ENCODE data around the gene MACROH2A1.

The MACROH2A1 gene

DNA sequence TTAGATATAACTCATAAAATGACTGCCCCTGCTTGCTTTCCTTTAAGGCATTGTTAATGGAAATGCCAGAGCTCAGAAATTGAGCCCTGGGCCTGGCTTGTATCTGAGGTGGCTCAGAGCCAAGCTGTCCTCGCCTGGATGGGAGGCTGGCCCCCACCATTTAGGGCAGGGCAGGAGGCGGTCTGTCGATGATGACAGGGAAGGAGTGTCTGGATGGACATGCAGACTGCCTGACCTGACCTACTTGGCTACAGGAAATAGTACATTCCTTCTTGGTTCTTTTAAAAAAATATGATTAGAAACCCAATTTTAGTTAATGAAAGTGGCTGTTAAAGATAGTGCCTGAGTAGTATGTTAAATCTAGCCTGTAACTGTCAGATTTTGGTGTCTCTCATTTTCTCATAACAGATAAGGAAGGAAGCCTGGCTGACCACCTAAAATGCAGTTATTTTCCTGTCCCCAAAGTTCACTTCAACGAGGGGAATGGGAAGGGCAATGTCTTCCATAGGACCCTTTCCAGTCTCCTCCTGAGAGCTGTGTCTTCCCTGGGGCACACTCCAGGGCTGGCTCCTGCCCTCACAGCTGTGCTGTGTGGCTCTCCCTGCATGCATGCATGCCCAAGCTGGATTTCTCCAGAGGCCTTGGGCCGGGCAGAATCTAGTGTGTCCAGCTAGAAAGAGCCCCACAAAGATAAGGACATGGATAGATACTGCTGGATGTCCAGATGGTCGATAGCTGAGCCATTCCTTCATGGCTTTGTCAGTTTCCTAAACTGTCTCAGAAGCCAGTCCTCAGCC lies 42.3 kb downstream of the MACROH2A1 start:
- DNase-seq (ENCODE audit: low read depth, low spot score), result no peak

DNA sequence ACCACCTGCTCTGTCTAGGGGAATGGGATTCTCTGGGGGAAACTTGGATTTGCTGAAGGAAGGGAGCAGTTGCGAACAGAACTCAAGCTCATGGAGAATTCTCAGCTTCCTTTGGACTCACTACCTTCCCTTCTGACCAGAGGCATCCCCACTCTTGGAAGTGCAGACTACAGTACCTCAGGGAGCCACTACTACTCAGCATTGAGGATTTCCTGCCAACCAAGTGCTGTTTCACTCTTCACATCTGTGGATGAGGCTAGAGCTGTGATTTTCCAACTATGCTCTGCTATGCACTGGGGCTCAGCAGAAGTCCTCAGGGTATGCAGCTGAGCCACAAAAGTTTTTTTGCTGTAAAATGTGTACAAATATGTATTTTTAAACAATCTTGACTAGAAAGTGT lies 43.9 kb downstream of the MACROH2A1 start:
- no peak for DNase-seq (ENCODE audit: low read depth, low spot score)

DNA sequence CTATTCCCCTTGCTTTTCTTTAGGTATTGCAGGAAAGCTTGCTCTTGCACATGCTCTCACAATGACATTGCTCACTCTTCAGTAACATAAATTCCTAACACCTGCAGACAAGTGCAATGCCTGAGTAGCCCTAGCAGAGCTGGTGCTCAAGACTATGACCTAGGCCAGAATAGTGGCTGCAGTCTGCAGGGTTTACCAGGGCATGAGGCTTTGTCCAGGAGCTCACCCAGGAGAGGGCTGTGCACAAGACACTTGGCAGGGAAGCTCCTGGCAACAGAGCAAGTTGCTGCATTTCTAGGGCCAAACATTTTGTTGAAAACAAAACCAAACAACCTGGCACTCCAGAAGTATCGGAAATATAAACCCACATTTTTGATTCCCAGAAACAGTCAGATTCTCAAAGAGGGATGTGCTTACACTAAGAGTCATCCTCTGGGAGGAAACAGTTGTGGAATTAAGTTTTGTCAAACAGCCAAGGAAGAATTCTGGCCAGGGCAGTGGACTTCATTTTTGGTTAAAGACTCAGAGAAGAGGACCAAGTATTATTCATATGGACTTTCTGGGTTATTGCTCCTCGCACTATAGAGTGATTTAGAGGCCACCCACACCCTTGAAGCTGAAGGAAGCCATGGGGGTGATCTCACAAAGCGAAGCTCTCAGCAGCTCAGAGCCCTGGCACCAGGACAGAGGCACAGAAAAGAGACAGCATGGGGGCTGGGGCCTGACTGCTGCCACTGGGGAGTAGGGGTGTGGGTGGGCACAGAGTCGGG lies 44.9 kb downstream of the MACROH2A1 start:
- DNase-seq (ENCODE audit: low read depth, low spot score), result no peak

DNA sequence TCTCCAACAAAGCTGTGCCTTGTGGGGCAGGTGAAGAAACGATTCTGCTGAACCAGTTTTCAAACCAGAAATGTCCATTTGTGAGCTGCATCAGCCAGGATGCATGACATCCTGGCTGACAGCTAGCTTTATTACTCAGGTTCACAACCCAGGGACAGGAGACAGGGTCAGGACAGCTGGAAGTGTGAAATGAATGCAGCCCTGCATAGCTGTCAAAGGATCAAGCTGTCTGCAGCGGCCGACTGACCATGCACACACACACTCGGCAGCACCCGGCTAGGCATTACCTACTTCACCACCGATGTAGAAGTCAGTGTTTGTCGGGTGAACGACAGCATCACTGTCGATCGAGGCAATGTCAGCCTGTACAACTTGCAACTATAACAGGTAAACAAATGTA lies 48.5 kb downstream of the MACROH2A1 start:
- no peak for DNase-seq (ENCODE audit: low read depth, low spot score)

DNA sequence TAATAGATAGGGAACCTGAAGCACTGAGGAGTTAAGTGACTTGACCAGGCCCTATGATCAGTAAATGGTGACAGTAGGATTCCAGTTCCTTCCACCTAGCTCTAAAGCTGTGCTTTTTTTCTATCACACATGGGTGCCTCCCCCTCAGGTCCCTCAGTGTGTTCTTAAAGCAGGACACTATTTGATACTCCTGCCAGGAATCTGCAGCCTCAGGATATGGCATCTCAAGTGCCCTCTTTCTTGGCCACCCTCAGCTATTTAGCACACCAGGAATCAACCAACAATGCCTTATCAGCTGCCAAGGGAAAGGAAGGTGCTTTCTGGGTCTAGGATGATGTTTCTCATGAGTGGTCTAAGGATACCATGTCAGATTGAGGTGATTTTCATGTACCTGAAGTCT lies 49.1 kb downstream of the MACROH2A1 start:
- DNase-seq (ENCODE audit: low read depth, low spot score), result no peak

DNA sequence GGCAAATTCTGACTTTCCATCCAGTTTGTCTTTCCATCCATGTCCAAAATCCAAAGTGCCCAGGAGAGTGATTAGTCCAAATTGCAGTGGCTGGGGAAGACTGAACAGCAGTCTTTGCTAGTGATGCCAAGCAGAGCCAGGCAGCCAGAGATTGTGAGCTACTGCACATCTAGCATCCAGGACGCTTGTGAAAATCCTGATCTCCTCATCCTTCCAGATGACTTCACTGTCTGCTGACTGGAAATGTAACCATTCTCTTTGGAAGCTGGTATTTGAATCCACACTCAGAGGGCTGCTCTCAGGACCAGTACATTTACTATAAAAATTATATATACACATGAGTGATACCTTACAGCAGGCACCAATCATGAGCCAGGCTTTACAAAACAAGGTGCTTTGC lies 49.6 kb downstream of the MACROH2A1 start:
- no peak for DNase-seq (ENCODE audit: low read depth, low spot score)

DNA sequence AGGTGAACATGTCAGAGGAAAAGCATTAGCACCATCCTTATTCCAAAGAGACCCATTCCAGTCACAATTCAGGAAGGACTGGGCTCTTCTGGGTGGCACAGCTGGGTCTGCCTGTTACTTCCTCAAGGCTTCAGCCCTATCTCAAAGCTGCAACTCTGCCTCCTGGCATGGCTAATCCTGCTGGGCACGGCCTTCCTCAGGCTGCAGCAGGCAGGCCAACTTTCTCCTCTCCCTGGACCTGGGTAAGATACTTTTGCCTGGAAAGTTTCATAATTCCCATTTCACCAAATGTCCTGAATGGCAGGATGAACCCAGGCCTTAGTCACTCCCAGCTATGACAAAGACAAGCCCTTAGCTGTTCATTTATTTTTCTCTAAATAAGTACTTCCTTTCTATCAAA lies 50.1 kb downstream of the MACROH2A1 start:
- DNase-seq (ENCODE audit: low read depth, low spot score), result no peak

DNA sequence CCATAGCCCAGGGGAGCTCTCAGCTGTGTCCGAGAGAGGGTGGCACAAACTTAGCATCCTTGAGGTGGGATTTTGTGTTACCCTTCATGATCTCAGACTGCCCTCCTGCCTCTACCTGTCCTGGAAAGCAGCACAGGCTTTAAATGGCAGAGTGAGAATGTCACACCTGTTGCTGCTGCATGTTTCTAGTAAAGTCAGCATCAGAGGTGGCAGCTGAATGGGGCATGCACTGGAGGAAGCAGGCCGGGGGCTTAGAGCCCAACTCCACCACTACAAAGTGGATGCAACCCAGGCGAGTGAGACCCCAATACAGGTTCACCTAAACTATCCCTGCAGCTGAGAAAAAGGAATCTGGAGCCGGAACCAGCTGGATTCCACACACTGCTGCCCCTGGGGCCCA lies 51.6 kb downstream of the MACROH2A1 start:
- DNase-seq (ENCODE audit: low read depth, low spot score), result no peak

DNA sequence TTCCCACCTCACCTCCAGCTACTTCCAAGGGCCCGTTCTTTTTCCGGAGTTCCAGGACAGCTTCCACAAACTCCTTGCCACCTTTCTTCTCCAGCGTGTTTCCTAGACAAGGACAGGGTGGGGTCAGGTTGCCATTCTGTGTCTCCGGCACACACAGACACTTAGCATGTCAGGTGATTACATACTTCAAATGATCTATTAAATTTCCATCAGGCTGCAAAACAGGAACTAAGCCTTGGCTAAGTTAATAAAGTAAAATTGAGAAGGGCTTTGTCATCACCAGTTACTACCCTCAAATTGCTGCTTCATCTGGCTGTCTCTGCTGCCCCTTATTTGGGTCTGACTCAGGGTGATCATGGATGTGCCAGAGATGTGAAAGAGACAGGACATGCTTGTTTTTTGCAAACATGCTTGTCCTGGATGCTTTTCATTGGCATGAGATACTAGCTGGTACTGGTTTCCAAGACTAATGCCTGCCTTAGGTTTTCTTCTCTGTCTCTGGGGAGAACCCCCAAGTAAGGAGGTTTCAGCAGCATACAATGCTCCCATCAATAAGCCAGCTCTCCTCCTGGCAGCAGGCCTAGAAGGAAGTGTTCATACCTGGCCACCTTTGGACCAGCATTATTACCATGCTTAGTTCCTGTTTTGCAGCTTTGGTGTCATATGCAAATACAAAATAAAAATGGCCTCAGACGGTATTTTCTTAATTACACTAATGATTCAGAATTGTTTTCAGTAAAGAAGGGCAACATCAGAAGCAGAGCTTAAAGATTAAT lies 52.9 kb downstream of the MACROH2A1 start:
- no peak for DNase-seq (ENCODE audit: low read depth, low spot score)

DNA sequence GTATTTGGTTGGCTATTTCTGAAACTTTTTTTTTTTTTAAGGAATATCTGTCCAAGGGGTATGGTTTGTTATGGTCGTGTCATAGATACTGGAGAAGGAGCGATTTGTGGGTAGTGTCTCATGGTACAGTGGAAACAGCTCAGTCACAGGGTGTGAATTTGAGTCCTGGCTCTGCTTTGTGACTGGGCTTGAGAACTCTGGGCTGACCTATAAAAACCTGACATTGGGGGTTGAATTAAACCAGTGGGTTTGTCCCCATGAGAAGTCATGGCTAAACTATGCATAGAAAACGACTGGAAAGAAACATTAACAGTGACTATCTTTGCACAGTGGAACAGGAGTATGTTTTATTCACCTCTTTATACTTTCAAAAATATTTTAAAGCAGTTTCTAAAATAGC lies 54.7 kb downstream of the MACROH2A1 start:
- no peak for DNase-seq (ENCODE audit: low read depth, low spot score)

DNA sequence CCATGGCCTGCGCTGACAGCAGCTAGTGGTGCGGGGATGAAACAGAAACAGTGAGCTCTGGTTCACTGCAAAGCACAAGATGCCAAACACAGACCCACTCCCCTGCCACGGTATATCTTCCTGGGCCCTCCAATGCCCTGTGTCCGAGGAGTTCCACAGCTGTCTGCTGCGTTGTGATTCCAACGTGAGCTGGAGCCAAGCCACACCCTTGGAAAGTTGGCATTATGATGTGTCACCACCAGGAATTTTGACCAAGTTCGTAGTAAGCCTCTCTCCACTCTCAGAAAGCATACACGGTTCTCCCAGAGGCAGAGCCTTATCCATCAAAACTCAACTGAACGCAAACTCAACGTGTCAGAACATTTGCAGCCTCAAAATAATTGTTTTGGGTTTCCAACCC lies 55.6 kb downstream of the MACROH2A1 start:
- no peak for DNase-seq (ENCODE audit: low read depth, low spot score)

DNA sequence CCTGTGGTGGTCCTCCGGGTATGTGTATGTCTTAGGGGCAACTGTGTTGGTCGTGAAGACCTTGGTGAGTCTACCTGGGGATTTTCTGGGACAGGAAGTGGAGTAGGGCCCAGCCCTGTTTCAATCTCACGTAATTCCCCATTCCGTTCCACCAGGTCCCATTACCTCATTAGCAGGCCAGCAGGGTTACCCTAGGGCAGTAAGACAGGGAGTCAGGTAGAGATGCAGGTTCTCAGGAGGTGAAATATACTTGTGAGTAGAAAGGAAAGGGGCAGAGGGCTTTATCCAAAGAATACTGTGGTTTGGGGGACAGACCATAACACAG lies 56.5 kb downstream of the MACROH2A1 start:
- DNase-seq (ENCODE audit: low read depth, low spot score), result no peak

DNA sequence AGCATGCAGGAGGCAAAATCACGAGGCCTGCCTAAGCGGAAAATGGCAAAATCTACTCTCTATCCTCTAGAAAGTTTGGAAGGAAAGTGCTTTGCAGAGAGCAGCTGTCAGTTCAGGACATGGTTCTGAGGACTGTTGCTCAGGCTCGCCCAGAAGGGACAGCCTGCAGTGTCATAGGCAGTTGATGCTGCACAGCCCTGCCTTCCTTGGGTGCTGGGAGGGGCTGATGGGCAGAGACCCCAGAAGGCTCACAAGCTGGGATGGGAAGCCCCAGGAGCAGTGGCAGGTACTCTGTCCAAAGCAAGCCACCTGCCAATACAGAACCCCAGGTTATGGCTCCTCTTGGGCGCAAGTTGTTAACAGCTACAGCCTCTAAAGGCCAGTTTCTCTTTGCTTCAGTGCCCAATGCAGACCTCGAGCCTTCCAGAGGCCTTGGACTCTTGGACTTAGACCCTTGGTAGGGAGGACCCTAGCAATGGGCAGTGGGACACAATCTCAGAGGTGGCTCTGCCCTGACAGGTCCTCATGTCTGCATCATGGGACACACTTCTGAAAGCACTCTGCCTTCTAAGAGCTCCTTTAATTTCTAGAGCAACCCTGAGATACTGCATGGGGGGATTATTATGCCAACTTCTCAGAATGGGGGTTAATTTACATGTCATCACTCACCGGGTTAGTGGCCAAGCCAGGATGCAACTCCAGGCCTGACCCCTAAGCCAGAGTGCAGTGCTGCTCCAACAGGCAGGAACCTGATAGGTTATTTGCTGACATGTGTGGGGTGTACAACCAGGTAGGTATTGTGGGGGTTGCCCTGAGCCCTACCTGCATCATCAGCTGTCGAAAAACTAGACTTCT lies 57.1 kb downstream of the MACROH2A1 start:
- DNase-seq (ENCODE audit: low read depth, low spot score), result no peak

DNA sequence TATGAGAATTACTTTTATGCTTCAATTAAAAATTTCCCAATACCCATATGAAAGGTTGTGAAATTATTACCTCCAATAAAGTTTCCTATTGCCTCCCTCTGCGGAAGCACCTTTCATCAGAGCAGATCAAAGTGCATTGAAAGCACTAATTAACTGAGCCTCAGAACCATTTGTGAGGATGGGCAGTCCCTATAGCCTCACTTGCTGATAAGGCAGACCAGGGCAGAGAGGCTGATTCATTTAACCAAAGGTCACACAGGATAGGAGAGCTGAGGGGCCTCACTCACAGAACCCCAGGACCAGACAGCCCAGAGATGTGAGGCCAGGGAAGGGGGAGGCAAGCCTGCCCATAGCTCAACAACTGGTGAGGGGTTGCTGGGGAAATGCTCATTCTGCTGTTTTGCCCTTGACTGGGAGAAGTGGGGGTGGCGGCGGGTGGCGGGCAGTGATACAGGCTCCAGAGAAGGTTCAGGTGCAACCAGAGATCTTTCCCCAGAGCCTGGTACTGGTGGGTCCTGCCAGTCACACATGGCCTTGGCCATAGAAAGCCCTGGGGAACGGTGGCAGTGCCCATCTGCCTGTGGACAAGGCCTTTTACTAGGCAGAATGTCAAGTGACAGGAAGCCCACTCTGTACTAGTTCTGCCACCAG lies 57.9 kb downstream of the MACROH2A1 start:
- DNase-seq (ENCODE audit: low read depth, low spot score), result no peak

DNA sequence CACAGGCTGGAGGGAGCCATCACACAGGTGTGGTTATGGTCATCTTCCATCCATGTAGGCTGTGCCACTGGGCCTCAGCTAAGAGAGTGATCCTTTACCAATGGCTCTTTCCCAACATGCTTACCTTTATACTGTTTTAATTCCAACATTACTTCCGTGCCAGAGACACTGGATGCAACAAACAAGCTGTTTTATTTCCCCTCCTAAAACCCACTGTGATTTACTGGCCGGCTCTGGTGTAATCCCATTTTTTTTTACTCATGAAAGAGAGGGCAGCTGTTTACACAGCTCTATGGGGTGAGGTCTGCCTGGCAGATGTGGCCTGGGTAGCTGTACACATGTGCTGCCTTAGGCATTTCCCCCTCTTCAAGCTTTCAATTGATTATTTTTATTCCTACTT lies 58.5 kb downstream of the MACROH2A1 start:
- DNase-seq (ENCODE audit: low read depth, low spot score), result no peak

DNA sequence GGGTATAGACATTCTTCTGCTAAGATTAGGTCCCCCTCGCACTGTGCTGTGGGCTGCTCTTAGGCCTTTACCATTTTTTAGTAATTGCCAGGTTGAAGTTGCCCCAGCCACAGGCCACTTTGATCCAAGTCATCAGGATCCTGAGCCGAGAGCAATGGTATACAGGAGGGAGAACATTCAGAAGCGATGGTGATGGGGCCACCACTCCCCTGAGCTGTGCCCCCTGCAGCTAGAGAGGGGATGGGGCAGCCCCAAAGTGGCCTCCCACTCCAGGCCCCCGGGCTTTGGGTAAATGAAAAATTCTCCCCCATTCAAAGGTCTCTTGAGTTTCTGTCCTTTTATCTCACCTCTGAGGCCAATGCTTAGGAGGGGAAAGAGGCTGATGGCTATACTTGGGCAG lies 59.4 kb downstream of the MACROH2A1 start:
- no peak for DNase-seq (ENCODE audit: low read depth, low spot score)

DNA sequence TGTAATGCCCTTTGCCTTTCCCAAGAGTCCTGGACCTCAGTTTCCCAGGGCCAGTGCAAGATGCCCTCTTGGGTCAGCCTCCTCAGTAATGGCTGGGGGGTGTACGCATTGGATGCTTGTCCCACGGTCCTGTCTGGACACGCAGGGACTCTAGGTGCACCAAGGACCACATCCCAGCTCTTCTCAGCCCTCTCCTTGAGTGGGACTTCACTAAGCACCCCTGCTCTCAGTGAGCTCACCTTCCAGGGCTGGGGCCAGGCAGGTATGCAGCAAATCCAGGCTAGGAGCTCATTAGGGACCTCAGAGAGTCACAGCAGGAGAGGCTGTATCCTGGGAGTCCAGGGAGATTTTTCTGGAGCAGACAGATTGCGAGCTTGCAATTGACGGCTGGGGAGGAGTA lies 59.8 kb downstream of the MACROH2A1 start:
- no peak for DNase-seq (ENCODE audit: low read depth, low spot score)

DNA sequence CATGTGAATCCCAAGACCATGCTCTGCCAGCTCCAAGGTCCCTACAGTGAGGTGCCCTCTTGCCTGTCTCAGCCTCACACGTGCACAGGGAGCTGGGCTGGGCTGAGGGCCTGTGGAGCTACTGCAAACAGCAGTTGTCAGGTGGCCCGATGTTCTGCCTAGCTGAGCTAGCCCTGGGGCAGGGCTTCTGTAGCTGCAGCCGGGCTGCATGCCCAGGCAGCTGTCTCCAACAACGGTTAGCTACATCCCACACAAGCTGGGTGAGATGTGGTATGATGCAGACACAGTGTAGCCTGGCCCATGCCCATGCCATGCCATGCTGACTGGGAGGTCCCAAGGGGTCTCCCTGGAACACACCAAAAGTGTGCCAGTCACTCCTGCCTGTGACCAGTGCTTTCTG lies 62.0 kb downstream of the MACROH2A1 start:
- DNase-seq (ENCODE audit: low read depth, low spot score), result no peak

DNA sequence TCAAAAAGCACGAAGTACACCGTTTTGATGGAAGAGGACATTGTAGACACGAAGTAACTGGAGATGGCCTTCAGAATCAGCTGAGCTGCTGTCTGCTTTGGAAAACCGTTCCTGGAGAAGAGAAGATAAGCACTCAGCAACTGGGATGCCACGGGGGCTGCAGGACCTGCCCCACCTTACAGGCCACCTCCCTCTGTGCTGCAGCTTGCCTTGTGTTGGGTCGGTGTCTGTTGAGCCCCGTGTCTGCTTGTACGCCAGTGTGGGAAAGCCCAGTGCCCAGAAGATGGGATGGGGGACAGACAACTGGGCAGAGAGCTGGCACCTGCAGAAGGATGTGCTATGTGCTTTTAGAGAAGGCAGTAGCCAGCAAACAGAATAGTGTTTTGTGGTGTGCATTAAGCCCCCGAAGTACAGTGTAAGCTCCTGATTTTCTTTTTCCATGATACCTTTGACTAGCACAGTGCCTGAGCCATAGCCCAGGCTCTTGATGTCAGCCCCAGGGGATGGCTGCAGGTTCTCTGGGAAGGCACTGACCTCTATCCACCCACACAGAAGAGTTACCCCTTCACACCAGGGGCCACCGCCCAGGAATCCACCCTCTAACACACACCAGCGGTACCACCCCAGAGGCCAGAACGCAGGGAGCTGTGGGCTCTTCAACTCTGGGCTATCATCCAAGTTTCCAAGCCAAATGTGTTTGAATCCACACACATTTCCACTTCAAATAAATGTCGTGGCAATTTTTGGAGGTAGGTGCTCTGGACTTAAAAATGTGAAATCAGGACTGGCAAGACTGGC lies 63.8 kb downstream of the MACROH2A1 start:
- no peak for DNase-seq (ENCODE audit: low read depth, low spot score)

All from activated CD4-positive, CD25-positive, alpha-beta regulatory T cell treated with anti-CD3 and anti-CD28 coated beads, Interleukin-2, amount 50 U/mL, for 16 hours (primary cell).